ENCODE results near the gene ANK2. TPM values are rescaled to one million over a fixed set of nuclear protein-coding genes. Genes with fewer than 3 reads are reported as not detected.
A peak's percentile ranks its signal among the peaks of the same experiment; 100 is the strongest.

Gene ANK2
- total and polyA plus RNA-seq, 4 donors: 1.1 to 61.2 (median 12.5) TPM

DNA sequence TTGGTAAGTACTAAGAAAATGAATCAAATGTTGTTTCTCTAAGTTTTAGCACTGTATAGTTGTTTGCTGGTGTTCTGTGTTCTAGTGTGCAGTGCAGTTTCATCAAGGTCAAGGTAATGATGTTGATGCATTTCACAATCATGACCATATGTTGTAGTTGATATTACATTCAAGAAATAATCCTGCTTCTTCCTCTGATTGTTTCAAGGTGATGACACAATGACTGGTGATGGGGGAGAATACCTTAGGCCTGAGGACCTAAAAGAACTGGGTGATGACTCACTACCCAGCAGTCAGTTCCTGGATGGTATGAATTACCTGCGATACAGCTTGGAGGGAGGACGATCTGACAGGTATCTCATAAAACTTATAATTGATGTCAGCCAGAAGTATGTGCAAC lies 261.6 kb downstream of the ANK2 start:
- DNase-seq (no peak), ATAC-seq (ENCODE audit: insufficient read depth, low FRiP score) (no peak)
- Histone ChIP-seq H3K4me1 (ENCODE audit: control insufficient read depth in 5 of 5, insufficient read depth in 5 of 5, low read length in 5 of 5) (no peaks in the 10 kb centered on the region), H3K27ac (ENCODE audit: low read depth in 1 of 2, low read length in 1 of 2) (no peak overlapping the region), H3K36me3 (ENCODE audit: control insufficient read depth in 4 of 4, insufficient read depth in 4 of 4, low read length in 4 of 4) (no peaks in the 10 kb centered on the region), H3K4me3 (no peak overlapping the region), H3K9ac (ENCODE audit: insufficient read depth in 1 of 2, low read length in 2 of 2) (no peak overlapping the region), H3K27me3 (ENCODE audit: control insufficient read depth in 3 of 3, insufficient read depth in 3 of 3, low read length in 2 of 3) (no peaks in the 10 kb centered on the region), H3K9me3 (ENCODE audit: control insufficient read depth in 4 of 4, insufficient read depth in 3 of 4, low read length in 3 of 4) (no peaks in the 10 kb centered on the region)
- TF ChIP-seq, protein P1, sequence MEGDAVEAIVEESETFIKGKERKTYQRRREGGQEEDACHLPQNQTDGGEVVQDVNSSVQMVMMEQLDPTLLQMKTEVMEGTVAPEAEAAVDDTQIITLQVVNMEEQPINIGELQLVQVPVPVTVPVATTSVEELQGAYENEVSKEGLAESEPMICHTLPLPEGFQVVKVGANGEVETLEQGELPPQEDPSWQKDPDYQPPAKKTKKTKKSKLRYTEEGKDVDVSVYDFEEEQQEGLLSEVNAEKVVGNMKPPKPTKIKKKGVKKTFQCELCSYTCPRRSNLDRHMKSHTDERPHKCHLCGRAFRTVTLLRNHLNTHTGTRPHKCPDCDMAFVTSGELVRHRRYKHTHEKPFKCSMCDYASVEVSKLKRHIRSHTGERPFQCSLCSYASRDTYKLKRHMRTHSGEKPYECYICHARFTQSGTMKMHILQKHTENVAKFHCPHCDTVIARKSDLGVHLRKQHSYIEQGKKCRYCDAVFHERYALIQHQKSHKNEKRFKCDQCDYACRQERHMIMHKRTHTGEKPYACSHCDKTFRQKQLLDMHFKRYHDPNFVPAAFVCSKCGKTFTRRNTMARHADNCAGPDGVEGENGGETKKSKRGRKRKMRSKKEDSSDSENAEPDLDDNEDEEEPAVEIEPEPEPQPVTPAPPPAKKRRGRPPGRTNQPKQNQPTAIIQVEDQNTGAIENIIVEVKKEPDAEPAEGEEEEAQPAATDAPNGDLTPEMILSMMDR (IDR thresholded peaks at IDR 0.05; ENCODE audit: control extremely low read depth, extremely low read depth): no peak
- WGBS, 2 donors: 85 to 88% methylated on average over 2 of the region's 2 CpGs

DNA sequence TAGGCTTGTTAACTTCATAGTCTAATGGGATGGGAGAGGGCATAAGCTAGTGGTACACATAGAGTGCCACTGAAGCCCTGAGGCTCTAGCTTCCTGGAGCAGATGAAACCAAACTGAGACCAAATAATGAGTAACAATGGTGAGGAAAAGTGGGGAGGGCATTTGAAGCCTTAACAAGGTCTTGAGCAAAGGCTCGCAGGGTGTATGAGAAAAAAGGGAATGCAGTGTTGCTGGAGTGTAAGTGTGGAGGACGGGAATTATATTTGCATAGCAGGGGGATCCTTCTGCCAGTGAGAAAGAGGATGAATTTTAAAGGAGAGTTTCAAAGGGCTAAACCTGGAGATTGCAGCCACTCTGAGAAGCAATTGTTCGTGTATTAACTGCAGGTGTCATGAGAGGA lies 263.1 kb downstream of the ANK2 start:
- DNase-seq (no peak), ATAC-seq (ENCODE audit: insufficient read depth, low FRiP score) (no peak)
- WGBS, 2 donors: 80 to 84% methylated on average over 3 of the region's 3 CpGs
- H3K27me3 ChIP-seq (ENCODE audit: control insufficient read depth in 3 of 3, insufficient read depth in 3 of 3, low read length in 2 of 3): no peaks in the 10 kb centered on the region
- peaks cover 0 to 3% (median 0%) of the 10 kb centered on the region in 5 donors for H3K4me1 ChIP-seq (ENCODE audit: control insufficient read depth in 5 of 5, insufficient read depth in 5 of 5, low read length in 5 of 5)
- H3K4me3 ChIP-seq: no peak overlapping the region
- H3K36me3 ChIP-seq (ENCODE audit: control insufficient read depth in 4 of 4, insufficient read depth in 4 of 4, low read length in 4 of 4): peaks cover 0 to 2% (median 0%) of the 10 kb centered on the region in 4 donors
- no peaks in the 10 kb centered on the region for H3K9me3 ChIP-seq (ENCODE audit: control insufficient read depth in 4 of 4, insufficient read depth in 3 of 4, low read length in 3 of 4)
- TF ChIP-seq, protein P1 (IDR thresholded peaks at IDR 0.05; ENCODE audit: control extremely low read depth, extremely low read depth): no peak
- H3K27ac ChIP-seq (ENCODE audit: low read depth in 1 of 2, low read length in 1 of 2): no peak overlapping the region
- H3K9ac ChIP-seq (ENCODE audit: insufficient read depth in 1 of 2, low read length in 2 of 2): no peak overlapping the region

DNA sequence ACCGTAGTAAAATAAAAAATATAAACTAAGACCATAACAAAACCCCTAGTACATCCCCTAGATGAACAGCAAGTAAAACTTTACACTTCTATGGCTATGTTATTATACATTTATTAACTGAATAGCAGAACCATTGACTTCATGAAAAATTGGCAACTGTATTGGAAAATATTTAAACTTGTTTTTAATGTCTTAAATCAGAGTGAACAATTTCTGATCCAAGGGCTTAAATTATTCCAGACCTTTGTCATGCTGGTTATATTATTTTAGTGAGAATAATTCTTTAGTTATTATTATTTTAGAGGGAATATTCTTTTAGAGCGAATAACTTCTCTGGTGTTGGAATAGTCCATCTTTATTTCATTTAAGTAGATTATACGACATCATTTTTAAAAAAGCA lies 265.0 kb downstream of the ANK2 start:
- Histone ChIP-seq H3K9ac (ENCODE audit: insufficient read depth in 1 of 2, low read length in 2 of 2) (no peak overlapping the region), H3K36me3 (ENCODE audit: control insufficient read depth in 4 of 4, insufficient read depth in 4 of 4, low read length in 4 of 4) (peaks cover 0 to 3% (median under 1%) of the 10 kb centered on the region in 4 donors), H3K9me3 (ENCODE audit: control insufficient read depth in 4 of 4, insufficient read depth in 3 of 4, low read length in 3 of 4) (no peaks in the 10 kb centered on the region), H3K27ac (ENCODE audit: low read depth in 1 of 2, low read length in 1 of 2) (no peak overlapping the region), H3K4me3 (no peak overlapping the region), H3K4me1 (ENCODE audit: control insufficient read depth in 5 of 5, insufficient read depth in 5 of 5, low read length in 5 of 5) (peaks cover 0 to 3% (median 0%) of the 10 kb centered on the region in 5 donors), H3K27me3 (ENCODE audit: control insufficient read depth in 3 of 3, insufficient read depth in 3 of 3, low read length in 2 of 3) (no peaks in the 10 kb centered on the region)
- DNase-seq: no peak
- 87 to 93% methylated on average over 3 of the region's 3 CpGs for WGBS, 2 donors
- TF ChIP-seq, protein P1 (IDR thresholded peaks at IDR 0.05; ENCODE audit: control extremely low read depth, extremely low read depth): no peak
- no peak for ATAC-seq (ENCODE audit: insufficient read depth, low FRiP score)

DNA sequence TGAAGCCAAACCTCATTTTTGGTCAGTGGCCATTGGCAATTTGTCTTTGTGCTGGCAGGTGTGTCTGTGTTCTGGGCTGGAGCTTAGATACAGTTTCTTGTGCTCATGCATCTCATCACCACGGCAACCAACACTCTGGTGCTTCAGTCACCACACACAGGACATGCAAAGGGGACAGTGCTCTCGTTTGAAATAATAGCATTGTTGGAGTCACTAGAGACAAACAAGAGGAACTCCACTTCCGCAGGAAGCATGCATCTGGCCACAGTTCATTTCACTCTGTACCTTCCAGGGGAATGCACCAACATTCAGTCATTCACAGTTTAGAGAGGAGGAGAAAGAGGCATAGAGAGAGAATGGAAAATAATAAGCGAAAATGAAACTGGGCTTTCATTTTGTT lies 267.4 kb downstream of the ANK2 start:
- Histone ChIP-seq H3K27ac (ENCODE audit: low read depth in 1 of 2, low read length in 1 of 2) (peak overlapping the region in 1 of 2 donors; percentile 31), H3K4me3 (no peak overlapping the region), H3K27me3 (ENCODE audit: control insufficient read depth in 3 of 3, insufficient read depth in 3 of 3, low read length in 2 of 3) (no peaks in the 10 kb centered on the region), H3K4me1 (ENCODE audit: control insufficient read depth in 5 of 5, insufficient read depth in 5 of 5, low read length in 5 of 5) (peaks cover 0 to 3% (median 0%) of the 10 kb centered on the region in 5 donors), H3K9me3 (ENCODE audit: control insufficient read depth in 4 of 4, insufficient read depth in 3 of 4, low read length in 3 of 4) (no peaks in the 10 kb centered on the region), H3K36me3 (ENCODE audit: control insufficient read depth in 4 of 4, insufficient read depth in 4 of 4, low read length in 4 of 4) (peaks cover 0 to 5% (median under 1%) of the 10 kb centered on the region in 4 donors), H3K9ac (ENCODE audit: insufficient read depth in 1 of 2, low read length in 2 of 2) (no peak overlapping the region)
- WGBS, 2 donors: 53 to 58% methylated on average over 4 of the region's 4 CpGs
- TF ChIP-seq, protein P1 (IDR thresholded peaks at IDR 0.05; ENCODE audit: control extremely low read depth, extremely low read depth): no peak
- peak in 1 of 3 donors; percentile 16 for DNase-seq
- ATAC-seq (ENCODE audit: insufficient read depth, low FRiP score): no peak
